ENCODE data around the gene ROR1.

DNA sequence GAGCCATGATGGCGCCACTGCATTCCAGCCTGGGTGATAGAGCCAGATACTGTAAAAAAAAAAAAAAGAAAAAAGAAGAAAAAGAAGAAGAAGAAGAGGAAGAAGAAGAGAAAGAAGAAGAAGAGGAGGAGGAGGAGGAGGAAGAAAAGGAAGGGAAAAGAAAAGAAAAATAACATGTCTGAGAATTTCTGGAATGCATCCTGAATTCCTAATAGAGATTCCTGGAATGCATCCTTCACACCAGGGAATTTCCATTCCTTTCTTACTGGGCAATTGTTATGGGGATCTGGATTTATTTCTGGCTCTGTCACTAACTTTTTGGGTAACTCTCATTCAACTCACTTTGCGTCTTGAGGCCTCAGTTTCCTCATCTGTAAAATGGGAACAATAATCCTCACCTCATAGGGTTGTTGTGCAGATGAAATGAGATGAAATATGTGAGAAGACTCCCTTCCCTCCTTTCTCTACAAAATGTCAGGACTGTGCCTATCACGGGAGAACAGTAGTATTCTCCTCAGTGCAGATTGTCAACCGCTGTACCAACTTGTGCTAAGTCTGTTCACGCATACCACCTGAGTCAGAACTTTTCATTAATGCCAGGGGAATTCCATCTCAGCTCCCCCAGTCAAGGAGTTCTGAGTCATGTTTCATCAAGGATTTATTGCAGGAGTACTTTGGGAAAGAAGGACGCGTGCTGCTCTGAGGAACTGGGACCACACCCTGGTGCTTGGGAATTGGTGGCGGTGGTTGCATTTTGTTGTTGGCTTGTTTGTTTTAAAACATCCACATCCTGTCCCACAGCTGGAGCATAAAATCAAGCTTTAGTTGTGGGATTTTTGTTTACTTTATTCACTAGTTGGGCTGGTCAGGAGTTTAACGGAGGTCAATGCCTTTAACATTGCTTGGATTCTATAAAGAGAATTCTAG lies 42.4 kb upstream of the ROR1 start:
- TF ChIP-seq, protein P1, sequence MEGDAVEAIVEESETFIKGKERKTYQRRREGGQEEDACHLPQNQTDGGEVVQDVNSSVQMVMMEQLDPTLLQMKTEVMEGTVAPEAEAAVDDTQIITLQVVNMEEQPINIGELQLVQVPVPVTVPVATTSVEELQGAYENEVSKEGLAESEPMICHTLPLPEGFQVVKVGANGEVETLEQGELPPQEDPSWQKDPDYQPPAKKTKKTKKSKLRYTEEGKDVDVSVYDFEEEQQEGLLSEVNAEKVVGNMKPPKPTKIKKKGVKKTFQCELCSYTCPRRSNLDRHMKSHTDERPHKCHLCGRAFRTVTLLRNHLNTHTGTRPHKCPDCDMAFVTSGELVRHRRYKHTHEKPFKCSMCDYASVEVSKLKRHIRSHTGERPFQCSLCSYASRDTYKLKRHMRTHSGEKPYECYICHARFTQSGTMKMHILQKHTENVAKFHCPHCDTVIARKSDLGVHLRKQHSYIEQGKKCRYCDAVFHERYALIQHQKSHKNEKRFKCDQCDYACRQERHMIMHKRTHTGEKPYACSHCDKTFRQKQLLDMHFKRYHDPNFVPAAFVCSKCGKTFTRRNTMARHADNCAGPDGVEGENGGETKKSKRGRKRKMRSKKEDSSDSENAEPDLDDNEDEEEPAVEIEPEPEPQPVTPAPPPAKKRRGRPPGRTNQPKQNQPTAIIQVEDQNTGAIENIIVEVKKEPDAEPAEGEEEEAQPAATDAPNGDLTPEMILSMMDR (IDR thresholded peaks at IDR 0.05 in 2 of 3, conservative IDR thresholded peaks at IDR 0.05 in 1 of 3; ENCODE audit: borderline replicate concordance in 1 of 3, insufficient read depth in 1 of 3, low read depth in 2 of 3, low read length in 2 of 3): no peak
- TF ChIP-seq POLR2A (IDR thresholded peaks at IDR 0.05; ENCODE audit: borderline replicate concordance, extremely low read depth, insufficient read depth, insufficient read length) (no peak), POLR2AphosphoS5 (IDR thresholded peaks at IDR 0.05; ENCODE audit: low read depth, low read length) (peak; percentile 31; the same call in 1 of the 2 replicates), EZH2phosphoT487 (IDR thresholded peaks at IDR 0.05; ENCODE audit: borderline replicate concordance) (no peak), CEBPB (IDR thresholded peaks at IDR 0.05; ENCODE audit: low read depth) (0 out of 2 replicates have a peak, but pooled peaks have one; percentile 24), EZH2 (IDR thresholded peaks at IDR 0.05) (no peak), JUND (IDR thresholded peaks at IDR 0.05) (peak; percentile 77), RAD21 (IDR thresholded peaks at IDR 0.05; ENCODE audit: low read depth) (no peak), YY1 (IDR thresholded peaks at IDR 0.05; ENCODE audit: extremely low read depth, insufficient replicate concordance, low read depth, low read length) (no peak)
- TF ChIP-seq, protein P2, sequence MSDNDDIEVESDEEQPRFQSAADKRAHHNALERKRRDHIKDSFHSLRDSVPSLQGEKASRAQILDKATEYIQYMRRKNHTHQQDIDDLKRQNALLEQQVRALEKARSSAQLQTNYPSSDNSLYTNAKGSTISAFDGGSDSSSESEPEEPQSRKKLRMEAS (IDR thresholded peaks at IDR 0.05): peak; percentile 53

All from HCT116 (cell line).